Vagina (tissue), 2 donors: ENCODE results near the gene SMOC2.

Experiments used
- CTCF ChIP-seq, 3 experiments: fragments of 450-650 bp in 2 of 3; fragments of 200-600 bp in 1 of 3; sonication (generic) in 1 of 3; IDR thresholded peaks; one replicate each; pipeline ENCODE4 v1.5.1; 2017 to 2019; ENCODE audit warnings: antibody characterized with exemption in 3 of 3, mild to moderate bottlenecking in 2 of 3, moderate library complexity in 2 of 3
- POLR2A ChIP-seq, 2 donors: fragments of 450-650 bp; IDR thresholded peaks; one replicate each; pipeline ENCODE4 v1.6.1; 2017; ENCODE audit warnings: antibody characterized with exemption in 2 of 2, mild to moderate bottlenecking in 2 of 2, moderate library complexity in 2 of 2
- POLR2AphosphoS5 ChIP-seq, 2 donors: sonication (generic); formaldehyde crosslinking; IDR thresholded peaks; one replicate each; pipeline ENCODE4 v1.9.0; 2017; ENCODE audit warnings: antibody characterized with exemption in 2 of 2, mild to moderate bottlenecking in 2 of 2, low read depth in 1 of 2; ENCODE audit not compliant: insufficient read depth in 1 of 2

- no peak for TF ChIP-seq POLR2A (IDR thresholded peaks at IDR 0.05)
- TF ChIP-seq CTCF (IDR thresholded peaks at IDR 0.05): no peak
- TF ChIP-seq POLR2AphosphoS5 (IDR thresholded peaks at IDR 0.05; ENCODE audit: insufficient read depth in 1 of 2, low read depth in 1 of 2): no peak
Measured at GRCh38 chr6:168590406-168590805, 149.4 kb downstream of the SMOC2 start.
